Stimulated activated naive CD8-positive, alpha-beta T cell treated with anti-CD3 and anti-CD28 coated beads, Interleukin-15, Interleukin-2, amounts not matched to agents 100 ng/mL and 50 ng/mL, for 24 hours (primary cell): ENCODE results near the gene ACSS1.

ENCODE experiments used
- H3K27ac Mint-ChIP-seq: one replicate; pipeline ENCODE4 v1.8.0; 2021; ENCODE audit warnings: mild to moderate bottlenecking, mixed read lengths
- H3K27me3 Mint-ChIP-seq: one replicate; pipeline ENCODE4 v1.8.0; 2021; ENCODE audit warnings: mixed read lengths
- H3K36me3 Mint-ChIP-seq: one replicate; pipeline ENCODE4 v1.8.0; 2021; ENCODE audit warnings: low read depth, mixed read lengths
- H3K4me1 Mint-ChIP-seq: one replicate; pipeline ENCODE4 v1.8.0; 2021; ENCODE audit warnings: low read depth, mixed read lengths
- H3K4me3 Mint-ChIP-seq: one replicate; pipeline ENCODE4 v1.8.0; 2021; ENCODE audit warnings: mild to moderate bottlenecking, mixed read lengths
- H3K9me3 Mint-ChIP-seq: one replicate; pipeline ENCODE4 v1.8.0; 2021; ENCODE audit warnings: mixed read lengths

The ACSS1 gene

GRCh38 chr20:25083141-25083772 is 25.3 kb upstream of the ACSS1 start:
- H3K36me3 Mint-ChIP-seq = no peaks in the 10 kb centered on the region
- H3K4me3 Mint-ChIP-seq = peak overlapping the region; percentile 68
- H3K9me3 Mint-ChIP-seq = no peaks in the 10 kb centered on the region
- H3K27me3 Mint-ChIP-seq = peaks cover 75% of the 10 kb centered on the region
- H3K4me1 Mint-ChIP-seq = peaks cover 29% of the 10 kb centered on the region
- H3K27ac Mint-ChIP-seq = no peak overlapping the region

- no peak overlapping the region for H3K27ac Mint-ChIP-seq
These were observed 24.5 kb upstream of the ACSS1 start for GRCh38 chr20:25082498-25082873.

GRCh38 chr20:25081730-25082497 is 24.0 kb upstream of the ACSS1 start, which contains the start of gene VSX1:
TSS of gene VSX1 (minus strand) at chr20:25082141. CDS start at chr20:25082096, 45 bp downstream.
- H3K27ac Mint-ChIP-seq = no peak within 1 kb of the TSS
- H3K36me3 Mint-ChIP-seq = no peaks in the 10 kb centered on the region
- H3K4me3 Mint-ChIP-seq = no peak within 1 kb of the TSS
- no peaks in the 10 kb centered on the region for H3K9me3 Mint-ChIP-seq
- H3K27me3 Mint-ChIP-seq = peaks cover 86% of the 10 kb centered on the region
- H3K4me1 Mint-ChIP-seq = peaks cover 40% of the 10 kb centered on the region

More at GRCh38 chr20:25082498-25082873, 24.5 kb upstream of the ACSS1 start:
- Mint-ChIP-seq H3K9me3 (no peaks in the 10 kb centered on the region), H3K27me3 (peaks cover 82% of the 10 kb centered on the region), H3K36me3 (no peaks in the 10 kb centered on the region), H3K4me1 (peaks cover 36% of the 10 kb centered on the region), H3K4me3 (no peak overlapping the region)

- no peak overlapping the region for H3K27ac Mint-ChIP-seq
- no peaks in the 10 kb centered on the region for H3K9me3 Mint-ChIP-seq
- H3K4me1 Mint-ChIP-seq = peaks cover 43% of the 10 kb centered on the region
- no peaks in the 10 kb centered on the region for H3K36me3 Mint-ChIP-seq
- no peak overlapping the region for H3K4me3 Mint-ChIP-seq
- peaks cover 83% of the 10 kb centered on the region for H3K27me3 Mint-ChIP-seq
These were observed 23.3 kb upstream of the ACSS1 start for GRCh38 chr20:25081065-25081729.

- peaks cover 36% of the 10 kb centered on the region for H3K4me1 Mint-ChIP-seq
- H3K36me3 Mint-ChIP-seq = no peaks in the 10 kb centered on the region
- H3K9me3 Mint-ChIP-seq = no peaks in the 10 kb centered on the region
- H3K27me3 Mint-ChIP-seq = peaks cover 82% of the 10 kb centered on the region
- H3K4me3 Mint-ChIP-seq = no peak overlapping the region
- no peak overlapping the region for H3K27ac Mint-ChIP-seq
These were observed 21.2 kb upstream of the ACSS1 start for GRCh38 chr20:25079171-25079570.

- H3K27me3 Mint-ChIP-seq = peaks cover 80% of the 10 kb centered on the region
- no peaks in the 10 kb centered on the region for H3K9me3 Mint-ChIP-seq
- H3K36me3 Mint-ChIP-seq = no peaks in the 10 kb centered on the region
- no peak overlapping the region for H3K27ac Mint-ChIP-seq
- H3K4me1 Mint-ChIP-seq = peaks cover 31% of the 10 kb centered on the region
- no peak overlapping the region for H3K4me3 Mint-ChIP-seq
These were observed 20.7 kb upstream of the ACSS1 start for GRCh38 chr20:25078662-25079061.

- Mint-ChIP-seq H3K36me3 (no peaks in the 10 kb centered on the region), H3K27ac (no peak overlapping the region), H3K4me1 (peaks cover 26% of the 10 kb centered on the region), H3K4me3 (peak overlapping the region; percentile 20), H3K27me3 (peaks cover 79% of the 10 kb centered on the region), H3K9me3 (no peaks in the 10 kb centered on the region)
These were observed 19.8 kb upstream of the ACSS1 start for GRCh38 chr20:25077610-25078169.

GRCh38 chr20:25076731-25077609 is 19.0 kb upstream of the ACSS1 start:
- Mint-ChIP-seq H3K4me1 (peaks cover 19% of the 10 kb centered on the region), H3K27me3 (peaks cover 78% of the 10 kb centered on the region), H3K9me3 (no peaks in the 10 kb centered on the region), H3K27ac (no peak overlapping the region), H3K4me3 (peak overlapping the region; percentile 20), H3K36me3 (no peaks in the 10 kb centered on the region)

- Mint-ChIP-seq H3K36me3 (no peaks in the 10 kb centered on the region), H3K27ac (no peak overlapping the region), H3K4me3 (no peak overlapping the region), H3K4me1 (peaks cover 19% of the 10 kb centered on the region), H3K9me3 (no peaks in the 10 kb centered on the region), H3K27me3 (peaks cover 83% of the 10 kb centered on the region)
These were observed 18.3 kb upstream of the ACSS1 start for GRCh38 chr20:25076201-25076600.

- no peaks in the 10 kb centered on the region for H3K9me3 Mint-ChIP-seq
- no peak overlapping the region for H3K27ac Mint-ChIP-seq
- peaks cover 15% of the 10 kb centered on the region for H3K4me1 Mint-ChIP-seq
- no peak overlapping the region for H3K4me3 Mint-ChIP-seq
- H3K27me3 Mint-ChIP-seq = peaks cover 76% of the 10 kb centered on the region
- no peaks in the 10 kb centered on the region for H3K36me3 Mint-ChIP-seq
These were observed 15.6 kb upstream of the ACSS1 start for GRCh38 chr20:25073544-25073943.

- Mint-ChIP-seq H3K27ac (no peak overlapping the region), H3K4me3 (no peak overlapping the region), H3K36me3 (no peaks in the 10 kb centered on the region), H3K9me3 (no peaks in the 10 kb centered on the region), H3K27me3 (peaks cover 65% of the 10 kb centered on the region), H3K4me1 (peaks cover 7% of the 10 kb centered on the region)
These were observed 14.4 kb upstream of the ACSS1 start for GRCh38 chr20:25072226-25072811.

- Mint-ChIP-seq H3K27me3 (peaks cover 59% of the 10 kb centered on the region), H3K27ac (no peak overlapping the region), H3K9me3 (no peaks in the 10 kb centered on the region), H3K4me3 (no peak overlapping the region), H3K4me1 (peaks cover 1% of the 10 kb centered on the region), H3K36me3 (no peaks in the 10 kb centered on the region)
These were observed 13.8 kb upstream of the ACSS1 start for GRCh38 chr20:25071734-25072133.

GRCh38 chr20:25070821-25071473 is 13.0 kb upstream of the ACSS1 start:
- Mint-ChIP-seq H3K9me3 (no peaks in the 10 kb centered on the region), H3K27me3 (peaks cover 58% of the 10 kb centered on the region), H3K27ac (no peak overlapping the region), H3K4me1 (peaks cover 1% of the 10 kb centered on the region), H3K4me3 (no peak overlapping the region), H3K36me3 (no peaks in the 10 kb centered on the region)
